Lower leg skin (tissue), 4 donors: Measurements from ENCODE around the gene GBF1. TPM values are rescaled to one million over a fixed set of nuclear protein-coding genes. Genes with fewer than 3 reads are reported as not detected.

Experiments
- DNase-seq, 2 donors: peaks; one replicate each; pipeline ENCODE4 v3.0.0-alpha.2; 2019; ENCODE audit warnings: low spot score in 2 of 2
- H3K4me3 ChIP-seq: fragments of 200-600 bp; sonication (generic); 2 replicates; pipeline ENCODE4 v1.5.1; 2017; ENCODE audit warnings: mild to moderate bottlenecking, low read depth; ENCODE audit not compliant: poor library complexity, severe bottlenecking
- CTCF ChIP-seq, 3 donors: fragments of 450-650 bp; IDR thresholded peaks; one replicate each; pipeline ENCODE4 v1.5.1; 2016; ENCODE audit warnings: antibody characterized with exemption in 3 of 3, mild to moderate bottlenecking in 3 of 3, moderate library complexity in 2 of 3
- POLR2A ChIP-seq, 2 donors: fragments of 450-650 bp; IDR thresholded peaks; one replicate each; pipeline ENCODE4 v1.6.1; 2016 to 2017; ENCODE audit warnings: antibody characterized with exemption in 2 of 2, mild to moderate bottlenecking in 1 of 2, moderate library complexity in 1 of 2
- WGBS, 2 donors: methylation state at CpG; one replicate each; pipeline ENCODE4 v1.1.5; 2018; 5-methylcytosine and 5-hydroxymethylcytosine counted together
- intact Hi-C: fragments of 100-400 bp; cut with DNase I; formaldehyde crosslinking; loops from one replicate; pipeline ENCODE4 v1.15.0; 2023; ENCODE audit warnings: low total_unique reads
- total RNA-seq, 4 donors: library from RNA; depleted of rRNA; stranded (reverse); fragments of >200 nt; gene quantifications; one replicate each; pipeline ENCODE4 v1.1.0, GENCODE V29; 2016

GBF1 gene
- total RNA-seq, 4 donors from 2014 or later: 30.1 to 42.6 (median 39.1) TPM

- intact Hi-C loops: no loop called here
- no peak overlapping the region for H3K4me3 ChIP-seq
- 64 to 71% methylated on average over 1 of the region's 1 CpG for WGBS, 2 donors
- peak in 1 of 2 donors; percentile 34 for DNase-seq
- TF ChIP-seq POLR2A (IDR thresholded peaks at IDR 0.05) (no peak), CTCF (IDR thresholded peaks at IDR 0.05) (no peak)
These were observed 9.8 kb upstream of the GBF1 start for GRCh38 chr10:102235598-102235920.

- peak in 1 of 2 donors; percentile 48 for DNase-seq
- intact Hi-C loops: no loop called here
- H3K4me3 ChIP-seq: no peak overlapping the region
These were observed 9.3 kb upstream of the GBF1 start for GRCh38 chr10:102236006-102236405.

GRCh38 chr10:102237711-102238252 is 7.5 kb upstream of the GBF1 start:
- intact Hi-C loops: no loop called here
- no peak overlapping the region for H3K4me3 ChIP-seq
- 57 to 84% methylated on average over 4 of the region's 4 CpGs for WGBS, 2 donors
- peak in 1 of 2 donors; percentile 4 for DNase-seq
- TF ChIP-seq POLR2A (IDR thresholded peaks at IDR 0.05) (no peak), CTCF (IDR thresholded peaks at IDR 0.05) (no peak)

More at GRCh38 chr10:102236006-102236405, 9.3 kb upstream of the GBF1 start:
- 64 to 69% methylated on average over 8 of the region's 8 CpGs for WGBS, 2 donors
- TF ChIP-seq CTCF (IDR thresholded peaks at IDR 0.05) (no peak), POLR2A (IDR thresholded peaks at IDR 0.05) (no peak)

GRCh38 chr10:102240467-102241031 is 4.8 kb upstream of the GBF1 start:
- no peak for TF ChIP-seq CTCF (IDR thresholded peaks at IDR 0.05)
- no peak for TF ChIP-seq POLR2A (IDR thresholded peaks at IDR 0.05)
- WGBS, 2 donors: 38 to 54% methylated on average over 37 of the region's 39 CpGs
- peak in 1 of 2 donors; percentile 84 for DNase-seq
- intact Hi-C loops: no loop called here
- H3K4me3 ChIP-seq: no peak overlapping the region

- no peak for TF ChIP-seq POLR2A (IDR thresholded peaks at IDR 0.05)
- no peak for TF ChIP-seq CTCF (IDR thresholded peaks at IDR 0.05)
- peak overlapping the region; percentile 24 for H3K4me3 ChIP-seq
- 5 to 7% methylated on average over 10 to 19 of the region's 20 CpGs for WGBS, 2 donors
- intact Hi-C loops: no loop called here
- no peak for DNase-seq
These were observed 4.3 kb upstream of the GBF1 start for GRCh38 chr10:102241032-102241443.
